Mammary epithelial cell (primary cell): ENCODE measurements around the gene CD48.

ENCODE experiments used
- EZH2 ChIP-seq: IDR thresholded peaks from 2 replicates; pipeline ENCODE4 v1.6.1; 2012; ENCODE audit warnings: low read length, inconsistent platforms, borderline replicate concordance
- TF ChIP-seq, protein P1 (sequence below), 2 donors: IDR thresholded peaks in 1 of 2; conservative IDR thresholded peaks in 1 of 2; 2 replicates each; pipeline ENCODE4 v1.5.1; 2011 to 2012; ENCODE audit warnings: inconsistent platforms in 2 of 2, low read length in 2 of 2, mild to moderate bottlenecking in 2 of 2, control low read depth in 1 of 2, low read depth in 1 of 2; ENCODE audit not compliant: insufficient read depth in 1 of 2; ENCODE audit errors: extremely low read depth in 1 of 2

DNA sequence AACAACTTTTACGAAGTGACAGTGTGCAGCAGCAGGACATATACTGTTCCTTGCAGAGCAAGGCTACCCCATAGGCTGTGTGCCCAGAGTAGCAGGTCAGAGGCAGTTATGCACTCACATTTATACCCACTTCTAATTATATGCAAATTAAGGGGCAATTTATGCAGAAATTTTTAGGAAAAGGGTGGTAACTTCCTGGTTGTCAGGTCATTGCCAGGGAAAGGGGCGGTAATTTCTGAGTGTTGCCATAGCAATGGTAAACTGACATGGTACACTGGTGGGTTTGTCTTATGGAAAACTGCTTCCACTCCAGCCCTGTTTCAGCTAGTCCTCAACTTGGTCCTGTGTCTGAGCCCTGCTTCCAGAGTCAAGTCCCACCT, 52.8 kb downstream of the CD48 start:
- TF ChIP-seq, protein P1, sequence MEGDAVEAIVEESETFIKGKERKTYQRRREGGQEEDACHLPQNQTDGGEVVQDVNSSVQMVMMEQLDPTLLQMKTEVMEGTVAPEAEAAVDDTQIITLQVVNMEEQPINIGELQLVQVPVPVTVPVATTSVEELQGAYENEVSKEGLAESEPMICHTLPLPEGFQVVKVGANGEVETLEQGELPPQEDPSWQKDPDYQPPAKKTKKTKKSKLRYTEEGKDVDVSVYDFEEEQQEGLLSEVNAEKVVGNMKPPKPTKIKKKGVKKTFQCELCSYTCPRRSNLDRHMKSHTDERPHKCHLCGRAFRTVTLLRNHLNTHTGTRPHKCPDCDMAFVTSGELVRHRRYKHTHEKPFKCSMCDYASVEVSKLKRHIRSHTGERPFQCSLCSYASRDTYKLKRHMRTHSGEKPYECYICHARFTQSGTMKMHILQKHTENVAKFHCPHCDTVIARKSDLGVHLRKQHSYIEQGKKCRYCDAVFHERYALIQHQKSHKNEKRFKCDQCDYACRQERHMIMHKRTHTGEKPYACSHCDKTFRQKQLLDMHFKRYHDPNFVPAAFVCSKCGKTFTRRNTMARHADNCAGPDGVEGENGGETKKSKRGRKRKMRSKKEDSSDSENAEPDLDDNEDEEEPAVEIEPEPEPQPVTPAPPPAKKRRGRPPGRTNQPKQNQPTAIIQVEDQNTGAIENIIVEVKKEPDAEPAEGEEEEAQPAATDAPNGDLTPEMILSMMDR (conservative IDR thresholded peaks at IDR 0.05 in 1 of 2, IDR thresholded peaks at IDR 0.05 in 1 of 2; ENCODE audit: extremely low read depth in 1 of 2, insufficient read depth in 1 of 2, low read depth in 1 of 2, low read length in 2 of 2) = no peak
- TF ChIP-seq EZH2 = no peak
